HG03439 (cell line): ENCODE results near the gene CA11.
A peak's percentile ranks its signal among the peaks of the same experiment; 100 is the strongest.
"Not testable (repeated sequence)": the region's sequence is repeated elsewhere in the genome, so short reads cannot be mapped to it uniquely, and the experiment has no call there.

Source experiments
- ATAC-seq: cut with Tn5 transposase; IDR thresholded peaks from one replicate; pipeline ENCODE4 v1.9.1; 2021; ENCODE audit warnings: mild to moderate bottlenecking, moderate library complexity; ENCODE audit not compliant: unreplicated experiment

CA11 gene

DNA sequence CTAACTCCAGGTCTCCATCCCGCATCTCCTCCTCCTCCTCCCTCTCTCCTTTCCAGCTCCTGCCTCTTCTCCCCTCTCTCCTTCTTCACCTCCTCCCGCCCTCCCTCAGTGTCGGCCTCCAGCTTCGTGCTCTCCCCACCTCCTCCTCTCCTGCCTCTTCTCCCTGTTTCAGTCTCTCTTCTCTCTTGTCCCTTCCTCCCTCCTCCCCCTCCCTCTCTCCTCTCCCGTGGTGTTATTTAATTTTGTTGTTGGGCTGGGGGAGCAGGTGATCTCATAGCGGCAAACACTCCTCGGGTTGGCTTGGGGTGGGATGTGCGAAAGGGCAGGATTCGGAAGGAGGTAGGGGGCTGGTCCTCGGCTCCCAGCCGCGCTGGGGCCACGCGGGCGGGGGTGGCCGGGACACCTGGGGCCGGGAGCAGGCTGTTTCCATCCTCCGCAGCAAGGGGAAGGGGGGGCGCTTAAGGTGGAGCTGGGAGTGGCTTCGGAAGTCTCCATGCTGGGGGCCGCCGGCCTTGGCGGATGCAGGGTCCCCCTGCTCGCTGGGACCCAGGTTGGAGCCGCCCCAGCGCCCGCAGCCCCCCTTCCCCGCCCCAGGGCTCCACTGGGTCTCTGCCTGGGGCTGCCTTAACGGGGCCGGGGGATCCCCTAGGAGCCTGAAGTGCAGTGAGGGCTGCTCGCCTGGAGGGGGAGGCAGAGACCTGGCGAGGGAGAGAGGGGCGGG, at the start of gene CA11:
Gene CA11 (minus strand): TSS at position 187 of the 721 bp plus-strand sequence. CDS start 555 bp downstream, outside the sequence.
- ATAC-seq, result peak; percentile 63

- ATAC-seq, result not testable (repeated sequence)
Observed at GRCh38 chr19:48693629-48694028, 47.6 kb upstream of the CA11 start.

DNA sequence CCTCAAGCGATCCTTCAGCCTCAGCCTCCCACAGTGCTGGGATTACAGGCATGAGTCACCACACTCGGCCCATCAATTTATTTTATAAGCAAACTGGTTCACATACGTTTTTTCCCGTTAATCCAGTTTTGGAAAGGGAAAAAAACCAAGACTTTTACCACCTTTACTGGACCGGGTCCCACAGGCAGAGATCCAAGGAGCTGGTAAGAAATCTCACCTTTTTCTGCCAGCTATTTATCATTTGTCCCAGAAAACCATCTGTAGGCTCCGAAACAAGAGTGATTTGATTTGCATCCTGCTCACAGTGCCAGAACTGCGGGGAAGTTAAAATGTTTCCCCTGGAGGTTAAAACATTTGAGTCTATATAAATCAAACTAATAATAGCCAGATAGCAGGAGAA, 43.5 kb upstream of the CA11 start:
- ATAC-seq, result no peak

- ATAC-seq, result no peak
Observed at GRCh38 chr19:48687776-48688175, 41.8 kb upstream of the CA11 start.

DNA sequence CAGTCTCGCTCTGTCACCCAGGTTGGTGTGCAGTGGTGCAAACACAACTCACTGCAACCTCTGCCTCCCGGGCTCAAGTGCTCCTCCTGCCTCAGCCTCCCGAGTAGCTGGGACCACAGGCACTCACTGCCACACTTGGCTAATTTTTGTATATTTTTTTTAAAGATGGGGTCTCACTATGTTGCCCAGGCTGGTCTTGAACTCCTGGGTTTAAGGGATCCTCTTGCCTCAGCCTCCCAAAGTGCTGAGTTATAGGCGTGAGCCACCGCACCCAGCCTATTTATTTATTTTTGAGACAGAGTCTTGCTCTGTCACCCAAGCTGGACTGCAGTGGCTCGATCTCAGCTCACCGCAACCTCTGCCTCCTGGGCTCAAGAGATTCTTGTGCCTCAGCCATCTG, 40.6 kb upstream of the CA11 start:
- not testable (repeated sequence) for ATAC-seq

- ATAC-seq, result no peak
Observed at GRCh38 chr19:48686088-48686487, 40.1 kb upstream of the CA11 start.

- ATAC-seq, result no peak
Observed at GRCh38 chr19:48685583-48685982, 39.6 kb upstream of the CA11 start.

- ATAC-seq, result no peak
Observed at GRCh38 chr19:48683349-48683748, 37.4 kb upstream of the CA11 start.

GRCh38 chr19:48681127-48681470, 35.1 kb upstream of the CA11 start:
- ATAC-seq, result no peak

- no peak for ATAC-seq
Observed at GRCh38 chr19:48680436-48681126, 34.6 kb upstream of the CA11 start.

DNA sequence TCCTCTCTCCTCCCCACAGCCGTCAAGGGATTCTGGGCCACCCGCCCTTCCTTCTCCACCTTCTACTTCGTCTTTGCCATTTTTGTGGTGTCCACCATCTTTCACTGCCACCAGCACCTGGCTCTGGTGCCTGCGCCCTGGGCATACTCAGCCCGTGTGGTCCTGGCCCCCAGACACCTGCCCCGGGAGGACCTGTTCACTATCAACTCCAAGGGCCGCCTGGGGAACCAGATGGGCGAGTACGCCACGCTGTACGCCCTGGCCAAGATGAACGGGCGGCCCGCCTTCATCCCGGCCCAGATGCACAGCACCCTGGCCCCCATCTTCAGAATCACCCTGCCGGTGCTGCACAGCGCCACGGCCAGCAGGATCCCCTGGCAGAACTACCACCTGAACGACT, 34.0 kb upstream of the CA11 start:
- not testable (repeated sequence) for ATAC-seq

DNA sequence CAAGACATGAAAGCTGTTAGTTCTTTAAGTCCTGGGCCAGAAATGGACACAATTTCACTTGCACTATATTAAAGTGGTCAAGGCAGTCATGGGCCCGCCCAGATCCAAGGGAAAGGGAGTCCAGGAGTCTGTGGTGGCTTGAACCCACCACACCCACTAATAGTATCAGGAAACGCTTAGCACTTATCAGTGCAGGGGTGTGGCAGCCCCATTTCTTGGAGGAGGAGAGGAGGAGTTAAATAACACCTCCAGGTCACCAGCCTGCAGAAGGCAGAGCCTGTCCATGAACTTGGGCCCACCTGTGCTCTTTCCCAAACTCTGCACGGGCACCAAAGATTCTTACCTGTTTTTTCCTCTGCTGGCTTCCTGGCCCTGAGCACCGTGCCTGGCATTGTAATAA, 32.2 kb upstream of the CA11 start:
- ATAC-seq, result no peak

GRCh38 chr19:48676887-48677286, 30.9 kb upstream of the CA11 start:
- no peak for ATAC-seq

DNA sequence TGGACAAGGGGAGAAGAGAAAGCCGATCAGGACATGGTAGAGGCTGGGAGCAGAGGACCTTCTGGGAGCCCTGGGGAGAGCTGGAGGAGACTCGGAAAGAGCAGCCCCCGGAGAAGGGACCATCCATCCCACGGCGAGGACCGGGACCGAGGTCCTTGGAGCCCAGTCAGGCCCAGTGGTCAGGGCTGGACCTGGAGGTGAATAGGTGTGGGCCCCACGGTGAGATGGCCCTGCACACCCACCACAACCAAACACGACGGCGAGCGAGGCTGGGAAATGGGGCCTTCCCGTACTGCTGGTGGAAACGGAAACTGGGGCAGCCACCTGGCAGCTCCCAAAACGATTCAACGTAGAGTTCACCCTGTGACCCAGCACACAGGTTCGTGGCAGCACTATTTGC, 30.5 kb upstream of the CA11 start:
- no peak for ATAC-seq

- no peak for ATAC-seq
Observed at GRCh38 chr19:48674921-48675824, 29.2 kb upstream of the CA11 start.

GRCh38 chr19:48674216-48674809, 28.3 kb upstream of the CA11 start:
- ATAC-seq, result no peak

DNA sequence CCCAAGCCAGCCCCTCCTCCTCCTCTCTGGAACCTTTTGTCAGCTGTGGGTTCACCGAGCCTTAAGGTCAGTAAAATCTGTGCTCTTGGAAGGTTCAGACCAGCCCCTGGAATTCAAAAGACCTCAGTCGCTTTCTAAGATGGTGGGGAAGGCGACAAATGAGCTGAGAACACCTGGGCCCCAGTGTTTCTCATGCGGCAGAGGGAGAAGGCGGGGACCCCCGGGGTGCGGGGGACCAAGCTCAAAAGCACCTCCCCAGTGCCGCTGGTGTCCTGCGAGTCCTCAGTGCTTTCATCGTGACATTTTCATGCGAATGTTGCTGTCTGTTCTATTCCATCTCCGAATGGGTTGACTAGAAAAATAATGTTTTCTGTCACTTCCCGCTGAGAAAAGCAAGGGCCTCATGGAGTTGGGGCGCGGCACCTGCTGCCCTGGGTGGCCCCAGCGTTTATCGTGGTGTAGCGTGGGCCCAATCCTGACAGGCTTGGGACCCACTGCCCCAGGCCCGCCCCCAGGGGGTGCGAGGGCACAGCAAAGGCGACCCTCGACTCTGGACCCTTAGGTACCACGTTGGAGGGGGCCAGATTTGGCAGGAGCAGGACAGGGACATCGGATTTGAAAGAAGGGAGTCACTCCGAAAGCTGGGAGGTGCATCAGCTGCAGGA, 27.6 kb upstream of the CA11 start:
- ATAC-seq, result no peak

- no peak for ATAC-seq
Observed at GRCh38 chr19:48672994-48673393, 27.0 kb upstream of the CA11 start, which contains the start of gene NTN5. Gene NTN5, minus strand, starts transcription at chr19:48673017. Its CDS starts 2,031 bp downstream, at chr19:48670986.

GRCh38 chr19:48671446-48671995, 25.5 kb upstream of the CA11 start:
- ATAC-seq, result no peak
